ENCODE data around the gene TMEM40.

GRCh38 chr3:12727937-12728336, 31.1 kb downstream of the TMEM40 start:
- no peak for TF ChIP-seq CTCF (IDR thresholded peaks at IDR 0.05)
- TF ChIP-seq EZH2phosphoT487 (IDR thresholded peaks at IDR 0.05; ENCODE audit: borderline replicate concordance, low read depth): no peak
- no peak for TF ChIP-seq GABPA (IDR thresholded peaks at IDR 0.05; ENCODE audit: low read depth)
- no peak for TF ChIP-seq POLR2AphosphoS5 (IDR thresholded peaks at IDR 0.05; ENCODE audit: low read depth, low read length)
- no peak for TF ChIP-seq MAX (IDR thresholded peaks at IDR 0.05; ENCODE audit: low read depth)
- no peak for TF ChIP-seq RCOR1 (IDR thresholded peaks at IDR 0.05; ENCODE audit: low read length)

Data from SK-N-SH (cell line).